GM11168 (cell line): ENCODE data around the gene RFFL.
"Not testable (repeated sequence)": the region's sequence is repeated elsewhere in the genome, so short reads cannot be mapped to it uniquely, and the experiment has no call there.

Experiments used
- in situ Hi-C: fragments of 300-500 bp; cut with MboI; formaldehyde crosslinking; loops from one replicate; pipeline ENCODE4 v1.12.0; 2022; ENCODE audit warnings: low sequenced_read_pairs; ENCODE audit not compliant: unreplicated experiment

RFFL gene

GRCh38 chr17:35051183-35051578 is 12.3 kb downstream of the RFFL start:
- in situ Hi-C loops: no loop called here

- in situ Hi-C loops: no loop called here
These were observed 13.3 kb downstream of the RFFL start for GRCh38 chr17:35050170-35050569.

GRCh38 chr17:35048685-35049379 is 14.7 kb downstream of the RFFL start:
- in situ Hi-C loops: no loop called here

DNA sequence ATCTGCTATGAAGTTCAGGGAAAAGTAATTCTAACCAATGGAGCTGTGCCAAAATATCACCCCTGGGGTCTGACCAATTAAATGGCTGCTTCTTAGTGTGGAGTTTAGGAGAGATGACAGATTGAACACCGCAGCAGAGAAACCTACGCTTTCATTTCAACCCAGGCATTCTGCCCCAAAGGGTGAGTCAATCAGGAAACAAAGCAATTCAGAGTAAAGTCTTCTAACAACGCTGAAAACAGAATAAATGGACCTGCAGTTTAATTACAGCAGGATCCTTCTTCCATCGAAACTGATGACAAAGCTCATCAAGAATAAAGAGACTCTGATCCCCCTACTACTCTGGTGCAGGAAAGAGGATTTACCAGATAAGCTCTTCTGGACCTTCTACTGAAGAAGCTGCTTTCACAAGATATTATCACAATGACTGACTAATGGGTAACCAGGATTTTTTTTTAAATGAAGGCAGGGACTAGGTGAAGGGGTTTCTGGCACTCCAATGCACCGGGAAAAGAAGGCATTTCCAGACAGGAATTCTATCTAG is 16.7 kb downstream of the RFFL start:
- in situ Hi-C loops: no loop called here

DNA sequence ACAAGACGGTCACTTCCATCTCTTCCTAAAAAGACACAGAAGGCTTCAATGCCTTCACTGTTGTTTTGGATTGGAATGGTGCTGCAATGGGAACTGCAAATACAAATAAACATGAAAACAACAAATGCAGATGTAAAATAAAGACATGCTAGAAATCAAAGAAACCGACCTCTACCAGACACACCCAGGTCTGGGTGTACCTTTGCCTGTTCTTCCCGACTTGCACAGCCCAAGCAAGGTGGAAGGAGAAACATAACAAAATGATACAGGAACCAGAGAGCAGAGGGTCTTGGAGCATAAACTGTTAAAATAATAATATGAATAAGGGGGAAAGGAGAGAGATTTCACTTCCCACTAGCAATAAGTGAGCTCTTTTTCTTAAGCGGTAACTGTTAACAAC is 17.3 kb downstream of the RFFL start:
- in situ Hi-C loops: no loop called here

DNA sequence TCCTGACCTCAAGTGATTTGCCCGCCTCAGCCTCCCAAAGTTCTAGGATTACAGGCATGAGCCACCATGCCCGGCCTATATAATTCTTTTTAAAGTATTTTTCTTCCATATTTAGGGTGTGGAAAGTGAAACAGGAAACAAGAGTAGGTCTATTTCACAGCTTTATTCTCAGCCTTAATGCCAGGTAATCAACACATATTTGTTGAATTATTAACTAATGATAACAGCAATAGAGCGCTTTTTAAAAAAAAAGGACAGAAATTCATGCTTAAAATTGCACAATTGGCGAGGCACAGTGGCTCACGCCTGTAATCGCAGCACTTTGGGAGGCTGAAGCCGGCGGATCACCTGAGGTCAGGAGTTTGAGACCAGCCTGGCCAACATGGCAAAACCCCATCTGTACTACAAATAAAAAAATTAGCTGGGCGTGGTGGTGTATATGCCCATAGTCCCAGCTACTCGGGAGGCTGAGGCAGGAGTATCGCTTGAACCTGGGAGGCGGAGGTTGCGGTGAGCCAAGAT is 18.0 kb downstream of the RFFL start:
- in situ Hi-C loops: not testable (repeated sequence)

DNA sequence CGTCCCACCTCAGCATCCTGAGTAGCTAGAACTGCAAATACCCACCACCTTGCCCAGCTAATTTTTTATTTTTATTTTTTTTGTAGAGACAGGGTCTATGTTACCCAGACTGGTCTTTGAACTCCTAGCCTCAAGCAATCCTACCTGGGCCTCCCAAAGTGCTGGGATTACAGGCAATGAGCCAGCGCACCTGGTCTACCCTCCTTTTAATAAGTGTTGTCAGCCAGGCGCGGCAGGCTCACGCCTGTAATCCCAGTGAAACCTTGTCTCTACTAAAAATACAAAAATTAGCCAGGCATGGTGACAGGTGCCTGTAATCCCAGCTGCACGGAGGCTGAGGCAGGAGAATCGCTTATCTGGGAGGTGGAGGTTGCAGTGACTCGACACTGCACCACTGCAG is 19.3 kb downstream of the RFFL start:
- in situ Hi-C loops: no loop called here

GRCh38 chr17:35041390-35041789 is 22.1 kb downstream of the RFFL start:
- in situ Hi-C loops: no loop called here

DNA sequence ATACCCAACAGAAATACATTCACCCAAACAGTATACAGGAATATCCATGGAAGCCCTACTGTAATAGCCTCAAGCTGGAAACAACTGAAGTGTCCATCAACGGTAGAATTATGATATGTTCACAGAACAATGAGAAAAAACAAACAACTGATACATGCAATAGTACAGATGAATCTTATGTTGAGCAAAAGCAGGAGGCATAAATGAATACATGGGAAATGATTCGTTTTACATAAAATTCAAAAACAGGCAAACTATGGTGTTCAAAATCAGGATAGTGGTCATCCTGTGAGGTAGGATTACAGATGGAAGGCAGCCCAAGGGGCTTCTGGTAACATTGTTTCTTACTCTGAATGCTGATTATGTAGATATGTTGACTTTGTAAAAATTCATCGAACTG is 25.1 kb downstream of the RFFL start:
- in situ Hi-C loops: no loop called here

GRCh38 chr17:35030780-35031179 is 32.7 kb downstream of the RFFL start:
- in situ Hi-C loops: no loop called here

DNA sequence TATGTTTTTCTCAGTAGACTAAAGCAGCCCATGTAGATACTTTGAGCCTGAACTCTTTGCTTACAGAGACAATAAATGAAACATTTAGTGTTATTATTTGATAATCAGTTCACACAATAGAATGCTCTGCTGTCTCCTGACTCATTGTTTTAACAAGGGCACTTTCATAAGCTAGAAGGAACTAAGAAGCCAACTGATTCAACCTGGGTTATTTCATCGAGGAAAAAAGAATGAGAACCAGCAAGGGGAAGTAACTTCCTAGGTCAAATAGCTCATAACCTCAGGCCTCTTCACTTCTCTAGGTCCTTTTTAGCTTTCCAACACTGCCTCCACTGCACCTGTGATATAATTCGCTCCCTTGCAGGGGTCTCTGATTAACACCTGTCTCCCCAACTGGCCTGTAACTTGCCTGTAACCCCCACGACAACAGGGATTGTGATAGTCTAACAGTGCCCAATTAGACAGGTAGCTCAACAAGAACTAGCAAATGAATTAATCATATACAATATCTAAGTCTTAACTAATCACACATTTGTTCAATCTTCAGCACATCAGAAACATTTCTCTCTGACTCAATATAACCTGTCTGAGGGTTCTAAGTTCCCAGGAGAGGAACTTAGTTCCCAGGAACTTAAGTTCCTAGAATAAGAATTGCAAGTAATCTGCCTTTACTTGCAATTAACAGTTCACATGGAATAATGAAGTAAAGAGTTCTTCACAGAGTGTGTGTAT is 34.8 kb downstream of the RFFL start:
- in situ Hi-C loops: no loop called here

- in situ Hi-C loops: not testable (repeated sequence)
These were observed 35.4 kb downstream of the RFFL start for GRCh38 chr17:35028097-35028496.

DNA sequence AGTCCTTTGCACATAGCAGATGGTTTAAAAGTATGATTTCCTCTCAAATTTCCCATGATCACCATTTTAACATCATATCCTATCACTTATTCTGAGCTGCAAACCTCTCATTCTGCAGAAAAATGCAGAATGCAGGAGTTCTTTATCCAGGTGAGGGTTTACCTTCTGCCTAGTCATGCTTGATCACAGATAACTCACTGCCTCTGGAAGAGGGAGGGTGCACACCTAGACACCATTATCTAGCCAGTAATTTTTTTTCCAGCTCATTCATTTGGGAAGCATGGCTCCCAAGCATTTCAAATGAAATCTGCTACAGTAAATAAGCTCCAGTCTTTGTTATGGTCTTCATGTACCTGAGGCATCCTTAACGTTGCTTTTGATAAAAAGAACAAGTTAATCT is 38.0 kb downstream of the RFFL start:
- in situ Hi-C loops: no loop called here

DNA sequence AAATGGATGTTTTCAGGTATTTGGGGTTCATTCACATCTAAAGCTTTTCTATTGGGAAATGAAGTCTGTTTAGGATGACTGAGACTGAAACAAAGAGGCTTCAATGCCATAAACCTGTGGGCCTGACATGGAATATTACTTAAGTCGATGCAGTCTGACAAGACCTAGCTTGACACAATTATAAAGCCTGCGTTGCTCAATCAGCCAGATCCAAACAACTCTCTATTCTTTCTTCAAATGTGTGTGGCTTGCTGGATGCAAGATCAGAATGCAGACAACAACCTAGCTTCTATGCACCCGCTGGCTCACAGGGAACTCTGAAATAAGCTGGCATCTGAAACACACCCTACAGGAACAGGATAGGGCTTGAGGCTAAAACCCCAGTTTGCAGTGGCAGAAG is 40.0 kb downstream of the RFFL start:
- in situ Hi-C loops: no loop called here

- in situ Hi-C loops: no loop called here
These were observed 40.9 kb downstream of the RFFL start for GRCh38 chr17:35022536-35023063.

DNA sequence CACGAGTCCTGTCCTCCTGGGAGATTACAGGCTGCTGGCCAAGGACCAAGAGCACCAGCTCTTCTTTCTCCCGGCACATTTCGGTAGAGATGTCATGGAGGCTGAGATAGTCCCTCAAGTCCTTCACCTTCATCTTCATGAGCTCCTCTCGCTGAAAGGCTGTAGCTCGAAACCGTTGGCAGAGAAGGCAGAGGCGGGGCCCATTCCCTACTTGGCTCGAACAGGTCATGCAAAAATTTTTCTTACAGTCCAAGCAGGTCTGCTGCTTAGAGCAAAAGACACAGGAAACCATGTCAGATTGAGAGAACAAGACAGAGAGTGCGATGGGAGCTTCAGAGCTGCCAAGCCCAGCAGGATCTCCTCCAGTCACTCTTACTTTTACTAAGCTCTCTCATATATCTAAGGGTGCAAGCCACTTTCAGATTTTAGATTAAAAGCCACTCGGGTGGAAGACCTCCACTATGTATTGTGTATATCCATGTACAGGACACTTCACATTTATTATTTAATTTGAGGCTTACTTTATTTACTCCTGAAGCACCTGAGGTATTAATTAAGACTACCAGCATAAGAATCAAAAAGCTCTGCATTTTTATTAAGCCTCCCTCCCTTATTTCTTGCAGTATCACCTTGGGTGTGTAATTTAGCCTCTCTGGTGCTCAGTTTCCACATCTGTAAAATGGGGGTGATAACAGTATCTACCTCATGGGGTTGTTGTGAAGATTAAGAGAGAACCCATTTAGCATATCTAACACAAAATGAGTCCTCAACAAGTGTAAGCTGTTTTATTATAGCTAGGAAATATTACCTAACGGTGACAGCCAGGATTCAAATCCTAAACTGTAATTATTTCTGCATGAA is 41.8 kb downstream of the RFFL start:
- in situ Hi-C loops: no loop called here

GRCh38 chr17:35019386-35020179 is 43.9 kb downstream of the RFFL start:
- in situ Hi-C loops: no loop called here

GRCh38 chr17:35018814-35019213 is 44.7 kb downstream of the RFFL start:
- in situ Hi-C loops: no loop called here

- in situ Hi-C loops: no loop called here
These were observed 46.5 kb downstream of the RFFL start for GRCh38 chr17:35017021-35017420.

GRCh38 chr17:35016369-35016768 is 47.1 kb downstream of the RFFL start:
- in situ Hi-C loops: no loop called here
